MM.1S (cell line): Measurements from ENCODE around the gene PMVK.

ENCODE experiments used
- DNase-seq: peaks from one replicate; pipeline ENCODE4 v3.0.0-alpha.2; 2015
- H2AFZ ChIP-seq: fragments of 300-600 bp; sonication (generic); 2 replicates; pipeline ENCODE4 v1.6.0; 2016; ENCODE audit warnings: antibody characterized with exemption, low read length
- H3F3A ChIP-seq: fragments of 300-600 bp; sonication (generic); 2 replicates; pipeline ENCODE4 v1.6.1; 2016; ENCODE audit warnings: mild to moderate bottlenecking, antibody characterized with exemption, low read length, moderate library complexity, mixed read lengths; ENCODE audit not compliant: insufficient read depth
- H3K27ac ChIP-seq: fragments of 300-600 bp; sonication (generic); 2 replicates; pipeline ENCODE4 v1.5.1; 2016; ENCODE audit warnings: mild to moderate bottlenecking, low read length
- H3K27me3 ChIP-seq: fragments of 300-600 bp; sonication (generic); replicated peaks from 2 replicates; pipeline ENCODE4 v1.6.0; 2016; ENCODE audit warnings: low read length; ENCODE audit not compliant: insufficient read depth
- H3K36me3 ChIP-seq: fragments of 300-600 bp; sonication (generic); replicated peaks from 2 replicates; pipeline ENCODE4 v1.6.1; 2016; ENCODE audit warnings: mild to moderate bottlenecking, low read length, mixed read lengths; ENCODE audit not compliant: insufficient read depth
- H3K4me1 ChIP-seq: fragments of 300-600 bp; sonication (generic); 2 replicates; pipeline ENCODE4 v1.6.1; 2016; ENCODE audit warnings: low read length, mixed read lengths
- H3K4me2 ChIP-seq: fragments of 300-600 bp; sonication (generic); 2 replicates; pipeline ENCODE4 v1.6.0; 2016; ENCODE audit warnings: low read depth, low read length
- H3K4me3 ChIP-seq: fragments of 300-600 bp; sonication (generic); 2 replicates; pipeline ENCODE4 v1.5.1; 2016; ENCODE audit warnings: low read length, mixed read lengths
- H3K79me2 ChIP-seq: fragments of 300-600 bp; sonication (generic); 2 replicates; pipeline ENCODE4 v1.6.1; 2016; ENCODE audit warnings: mixed run types, low read length, mixed read lengths
- H3K9ac ChIP-seq: fragments of 300-600 bp; sonication (generic); 2 replicates; pipeline ENCODE4 v1.6.1; 2016; ENCODE audit warnings: low read length, mixed read lengths
- H3K9me2 ChIP-seq: fragments of 300-600 bp; sonication (generic); replicated peaks from 2 replicates; pipeline ENCODE4 v1.6.1; 2016; ENCODE audit warnings: mild to moderate bottlenecking, low read length, mixed read lengths; ENCODE audit not compliant: insufficient read depth
- H3K9me3 ChIP-seq: fragments of 300-600 bp; sonication (generic); replicated peaks from 2 replicates; pipeline ENCODE4 v1.6.1; 2016; ENCODE audit warnings: mild to moderate bottlenecking, low read length, mixed read lengths; ENCODE audit not compliant: insufficient read depth
- H4K20me1 ChIP-seq: fragments of 300-600 bp; sonication (generic); 2 replicates; pipeline ENCODE4 v1.6.1; 2016; ENCODE audit warnings: mild to moderate bottlenecking, low read length, moderate library complexity, mixed read lengths; ENCODE audit not compliant: insufficient read depth
- CTCF ChIP-seq: fragments of 300-600 bp; sonication (generic); IDR thresholded peaks from 2 replicates; pipeline ENCODE4 v1.5.1; 2016; ENCODE audit warnings: antibody characterized with exemption, low read length, mixed read lengths
- EZH2 ChIP-seq: fragments of 300-600 bp; sonication (generic); optimal IDR thresholded peaks from 2 replicates; pipeline ENCODE3; 2017; ENCODE audit warnings: low read depth, mild to moderate bottlenecking, antibody characterized with exemption, low read length, mixed read lengths
- EZH2phosphoT487 ChIP-seq: fragments of 300-600 bp; sonication (generic); IDR thresholded peaks from 2 replicates; pipeline ENCODE4 v1.6.1; 2018; ENCODE audit warnings: antibody characterized with exemption, low read length

The PMVK gene

GRCh38 chr1:154880671-154881070, 55.8 kb downstream of the PMVK start:
- Histone ChIP-seq H3K27me3 (no peaks in the 10 kb centered on the region), H3K27ac (no peak overlapping the region), H3K9ac (no peak overlapping the region), H4K20me1 (no peaks in the 10 kb centered on the region), H3K79me2 (no peaks in the 10 kb centered on the region), H3K9me2 (no peaks in the 10 kb centered on the region), H3K4me3 (no peak overlapping the region), H3K4me1 (peaks cover 17% of the 10 kb centered on the region), H2AFZ (no peak overlapping the region), H3K36me3 (no peaks in the 10 kb centered on the region), H3K4me2 (no peak overlapping the region), H3K9me3 (no peaks in the 10 kb centered on the region), H3F3A (no peaks in the 10 kb centered on the region)
- no peak for TF ChIP-seq EZH2
- no peak for DNase-seq

GRCh38 chr1:154879038-154879421, 57.5 kb downstream of the PMVK start:
- peak overlapping the region; percentile 26; the same call in 1 of the 2 replicates for H3K4me2 ChIP-seq
- H3K9me2 ChIP-seq = no peaks in the 10 kb centered on the region
- H3K79me2 ChIP-seq = no peaks in the 10 kb centered on the region
- no peak for DNase-seq
- peak overlapping the region; percentile 31 for H2AFZ ChIP-seq
- no peaks in the 10 kb centered on the region for H3K36me3 ChIP-seq
- no peaks in the 10 kb centered on the region for H3F3A ChIP-seq
- peaks cover 7% of the 10 kb centered on the region; the same call in 1 of the 2 replicates for H3K4me1 ChIP-seq
- no peak overlapping the region for H3K4me3 ChIP-seq
- no peaks in the 10 kb centered on the region for H3K27me3 ChIP-seq
- no peaks in the 10 kb centered on the region for H3K9me3 ChIP-seq
- TF ChIP-seq EZH2phosphoT487 (no peak), CTCF (no peak), EZH2 (no peak)
- no peak overlapping the region for H3K27ac ChIP-seq
- H3K9ac ChIP-seq = no peak overlapping the region
- H4K20me1 ChIP-seq = no peaks in the 10 kb centered on the region

GRCh38 chr1:154878371-154879037, 58.0 kb downstream of the PMVK start:
- H3K9me2 ChIP-seq = no peaks in the 10 kb centered on the region
- no peak overlapping the region for H3K27ac ChIP-seq
- H3K9ac ChIP-seq = no peak overlapping the region
- TF ChIP-seq EZH2phosphoT487 (no peak), CTCF (peak; percentile 99)
- no peaks in the 10 kb centered on the region for H4K20me1 ChIP-seq
- DNase-seq = peak; percentile 90
- no peaks in the 10 kb centered on the region for H3K36me3 ChIP-seq
- H3K4me1 ChIP-seq = peaks cover 7% of the 10 kb centered on the region; the same call in 1 of the 2 replicates
- H3F3A ChIP-seq = no peaks in the 10 kb centered on the region
- H2AFZ ChIP-seq = peak overlapping the region; percentile 31
- H3K27me3 ChIP-seq = no peaks in the 10 kb centered on the region
- no peaks in the 10 kb centered on the region for H3K9me3 ChIP-seq
- no peak overlapping the region for H3K4me3 ChIP-seq
- H3K4me2 ChIP-seq = peak overlapping the region; percentile 26; the same call in 1 of the 2 replicates
- H3K79me2 ChIP-seq = no peaks in the 10 kb centered on the region

- Histone ChIP-seq H3K4me3 (no peak overlapping the region), H3K4me2 (no peak overlapping the region), H3K79me2 (no peaks in the 10 kb centered on the region), H3K9me2 (no peaks in the 10 kb centered on the region), H2AFZ (no peak overlapping the region), H4K20me1 (no peaks in the 10 kb centered on the region), H3F3A (no peaks in the 10 kb centered on the region), H3K4me1 (peaks cover 7% of the 10 kb centered on the region; the same call in 1 of the 2 replicates), H3K36me3 (no peaks in the 10 kb centered on the region), H3K27ac (no peak overlapping the region), H3K27me3 (no peaks in the 10 kb centered on the region), H3K9ac (no peak overlapping the region), H3K9me3 (no peaks in the 10 kb centered on the region)
- TF ChIP-seq EZH2 (no peak), EZH2phosphoT487 (no peak), CTCF (no peak)
- DNase-seq = no peak
Measured at GRCh38 chr1:154877370-154877974, 59.0 kb downstream of the PMVK start.
